NCI-H2171 treated with DMSO at 0.1 percent for 48 hours (cell line): ENCODE measurements around the gene CDC42BPB.

Source experiments
- DNase-seq: peaks from one replicate; lab custom pipeline; 2025; lab: John Stamatoyannopoulos, UW

Gene CDC42BPB

GRCh38 chr14:102993523-102993922 is 63.8 kb downstream of the CDC42BPB start:
- DNase-seq = no peak

GRCh38 chr14:102991376-102991775 is 66.0 kb downstream of the CDC42BPB start:
- DNase-seq = no peak

GRCh38 chr14:102988054-102988453 is 69.3 kb downstream of the CDC42BPB start:
- DNase-seq = peak; percentile 11

- DNase-seq = peak; percentile 39
Measured at GRCh38 chr14:102986810-102987579, 70.4 kb downstream of the CDC42BPB start.

- no peak for DNase-seq
Measured at GRCh38 chr14:102985665-102986064, 71.7 kb downstream of the CDC42BPB start.

GRCh38 chr14:102984336-102985102 is 72.8 kb downstream of the CDC42BPB start:
- no peak for DNase-seq

- no peak for DNase-seq
Measured at GRCh38 chr14:102983496-102983895, 73.9 kb downstream of the CDC42BPB start.

- peak; percentile 20 for DNase-seq
Measured at GRCh38 chr14:102982852-102983470, 74.4 kb downstream of the CDC42BPB start.

- no peak for DNase-seq
Measured at GRCh38 chr14:102980409-102980810, 76.9 kb downstream of the CDC42BPB start.

- DNase-seq = no peak
Measured at GRCh38 chr14:102979406-102979805, 77.9 kb downstream of the CDC42BPB start.

GRCh38 chr14:102977475-102977874 is 79.9 kb downstream of the CDC42BPB start:
- no peak for DNase-seq

GRCh38 chr14:102975662-102976061 is 81.7 kb downstream of the CDC42BPB start:
- no peak for DNase-seq

GRCh38 chr14:102973706-102974285 is 83.6 kb downstream of the CDC42BPB start:
- DNase-seq = no peak

GRCh38 chr14:102971836-102972606 is 85.3 kb downstream of the CDC42BPB start:
- DNase-seq = no peak

GRCh38 chr14:102971314-102971713 is 86.0 kb downstream of the CDC42BPB start:
- DNase-seq = no peak

GRCh38 chr14:102970496-102970895 is 86.9 kb downstream of the CDC42BPB start:
- DNase-seq = no peak

GRCh38 chr14:102969901-102970300 is 87.4 kb downstream of the CDC42BPB start:
- DNase-seq = no peak

- no peak for DNase-seq
Measured at GRCh38 chr14:102969060-102969791, 88.1 kb downstream of the CDC42BPB start.

GRCh38 chr14:102968306-102968705 is 89.0 kb downstream of the CDC42BPB start:
- DNase-seq = no peak

GRCh38 chr14:102967506-102967795 is 89.9 kb downstream of the CDC42BPB start:
- DNase-seq = no peak
